ENCODE results near the gene ENO2. TPM values are rescaled to one million over a fixed set of nuclear protein-coding genes. Genes with fewer than 3 reads are reported as not detected.
"Not testable (repeated sequence)": the region's sequence is repeated elsewhere in the genome, so short reads cannot be mapped to it uniquely, and the experiment has no call there.

ENO2 gene
- polyA plus RNA-seq, 1 of the 3 experiments (the other 2 are of a cell fraction): 50.6 TPM

- CTCF ChIA-PET: interaction anchor here (0.9 to 10.9 kb wide), 42 partner anchors 10 to 357 kb away, joined by 3 to 164 read pairs (median 7); partner anchors contain the start of genes CDCA3, COPS7A, ENO2 and GNB3
- 4% methylated on average over 19 of the region's 66 CpGs for WGBS (ENCODE audit: low lambda C conversion rate)
- H3K36me3 ChIP-seq (replicated peaks in 1 of 2; ENCODE audit: control insufficient read depth in 1 of 2, insufficient read depth in 2 of 2, low read length in 1 of 2): peaks cover 20 to 26% of the 10 kb centered on the region in 2 experiments
Observed at GRCh38 chr12:6873094-6874014, 41.0 kb upstream of the ENO2 start, which contains the start of gene SPSB2. Gene SPSB2, minus strand, starts transcription at chr12:6873303. Its CDS starts 402 bp downstream, at chr12:6872901.

DNA sequence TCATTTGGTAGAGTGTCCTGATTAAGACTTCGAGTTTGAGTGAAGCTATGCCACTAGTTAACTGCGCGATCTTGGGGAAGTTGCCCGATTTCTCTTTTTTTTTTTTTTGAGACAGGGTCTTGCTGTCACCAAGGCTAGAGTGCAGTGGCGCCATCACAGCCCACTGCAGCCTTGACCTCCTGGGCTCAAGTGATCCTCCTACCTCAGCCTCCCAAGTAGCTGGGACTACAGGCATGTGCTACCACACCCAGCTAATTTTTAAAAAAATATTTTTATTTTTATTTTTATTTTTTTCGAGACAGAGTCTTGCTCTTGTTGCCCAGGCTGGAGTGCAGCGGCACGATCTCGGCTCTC, 40.4 kb upstream of the ENO2 start:
- Histone ChIP-seq H3K4me1 (ENCODE audit: control insufficient read depth in 1 of 2, insufficient read depth in 2 of 2, low read depth in 1 of 2, low read length in 1 of 2) (peaks cover 29 to 32% of the 10 kb centered on the region in 2 experiments), H4K20me1 (ENCODE audit: insufficient read depth) (peaks cover 33% of the 10 kb centered on the region), H3K27ac (ENCODE audit: low read depth in 2 of 2, low read length in 1 of 2) (peak overlapping the region; percentile 69 to 73), H2AFZ (ENCODE audit: low read depth) (peak overlapping the region; percentile 42), H3F3A (replicated peaks; ENCODE audit: insufficient read depth) (peaks cover 35% of the 10 kb centered on the region), H3K79me2 (ENCODE audit: insufficient read depth) (peaks cover 57% of the 10 kb centered on the region), H3K4me2 (peak overlapping the region; percentile 100), H3K4me3 (ENCODE audit: low read depth in 2 of 2, low read length in 1 of 2) (peak overlapping the region; percentile 64 to 91), H3K36me3 (replicated peaks in 1 of 2; ENCODE audit: control insufficient read depth in 1 of 2, insufficient read depth in 2 of 2, low read length in 1 of 2) (peaks cover 19 to 26% of the 10 kb centered on the region in 2 experiments), H3K9ac (peak overlapping the region; percentile 89)
- CTCF ChIA-PET: interaction anchor here (1.2 to 7.5 kb wide), 6 partner anchors 9 to 65 kb away, joined by 3 to 85 read pairs (median 33); partner anchors contain the start of genes LRRC23 and P3H3
- DNase-seq; H3K9me3 ChIP-seq; H3K27me3 ChIP-seq (ENCODE audit: insufficient read depth); H3K9me2 ChIP-seq: not testable (repeated sequence)
- WGBS (ENCODE audit: low lambda C conversion rate): 65% methylated on average over 9 of the region's 9 CpGs
- POLR2A ChIA-PET: interaction anchor here (1.2 to 4.0 kb wide), 4 partner anchors 11 to 108 kb away, joined by 3 to 45 read pairs (median 16); partner anchors contain the start of genes CDCA3, PTMS and USP5

More at GRCh38 chr12:6873094-6874014, 41.0 kb upstream of the ENO2 start, which contains the start of gene SPSB2:
- Histone ChIP-seq H3K27me3 (ENCODE audit: insufficient read depth) (no peaks in the 10 kb centered on the region), H3K4me1 (ENCODE audit: control insufficient read depth in 1 of 2, insufficient read depth in 2 of 2, low read depth in 1 of 2, low read length in 1 of 2) (peaks cover 30 to 39% of the 10 kb centered on the region in 2 experiments), H3K9me3 (no peaks in the 10 kb centered on the region), H3K79me2 (ENCODE audit: insufficient read depth) (peaks cover 64% of the 10 kb centered on the region), H3K4me2 (peak within 1 kb of the TSS; percentile 100), H3K27ac (ENCODE audit: low read depth in 2 of 2, low read length in 1 of 2) (peak within 1 kb of the TSS; percentile 69 to 84), H2AFZ (ENCODE audit: low read depth) (peak within 1 kb of the TSS; percentile 42), H3K4me3 (ENCODE audit: low read depth in 2 of 2, low read length in 1 of 2) (peak within 1 kb of the TSS; percentile 64 to 91), H4K20me1 (ENCODE audit: insufficient read depth) (peaks cover 39% of the 10 kb centered on the region), H3F3A (replicated peaks; ENCODE audit: insufficient read depth) (peaks cover 38% of the 10 kb centered on the region), H3K9ac (peak within 1 kb of the TSS; percentile 89), H3K9me2 (no peaks in the 10 kb centered on the region)
- TF ChIP-seq, protein P1, sequence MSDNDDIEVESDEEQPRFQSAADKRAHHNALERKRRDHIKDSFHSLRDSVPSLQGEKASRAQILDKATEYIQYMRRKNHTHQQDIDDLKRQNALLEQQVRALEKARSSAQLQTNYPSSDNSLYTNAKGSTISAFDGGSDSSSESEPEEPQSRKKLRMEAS (IDR thresholded peaks at IDR 0.05; ENCODE audit: low read depth): peak; percentile 36; the same call in 1 of the 2 replicates
- TF ChIP-seq TAF1 (IDR thresholded peaks at IDR 0.05; ENCODE audit: borderline replicate concordance, low read depth, low read length) (peak; percentile 76), PBX3 (IDR thresholded peaks at IDR 0.05) (no peak), CHD2 (IDR thresholded peaks at IDR 0.05; ENCODE audit: low read length, partially characterized antibody) (peak; percentile 62), POLR2AphosphoS5 (IDR thresholded peaks at IDR 0.05; ENCODE audit: low read depth, low read length) (peak; percentile 76), TEAD4 (IDR thresholded peaks at IDR 0.05; ENCODE audit: borderline replicate concordance, insufficient read depth) (no peak), GABPA (IDR thresholded peaks at IDR 0.05; ENCODE audit: low read depth) (peak; percentile 69), ELF1 (IDR thresholded peaks at IDR 0.05) (peak; percentile 58; the same call in 1 of the 2 replicates), SIN3A (IDR thresholded peaks at IDR 0.05; ENCODE audit: borderline replicate concordance, low read depth, low read length) (peak; percentile 49; the same call in 1 of the 2 replicates), EZH2phosphoT487 (IDR thresholded peaks at IDR 0.05; ENCODE audit: borderline replicate concordance, low read depth) (no peak), EP300 (IDR thresholded peaks at IDR 0.05; ENCODE audit: borderline replicate concordance in 1 of 2, low read depth in 1 of 2, low read length in 1 of 2) (0 out of 4 replicates have a peak, but pooled peaks of 1 of the 2 experiments have one; percentile 30)
- peak; percentile 97 for DNase-seq
- POLR2A ChIA-PET: interaction anchor here (0.6 to 4.0 kb wide), 22 partner anchors 8 to 269 kb away, joined by 3 to 45 read pairs (median 4); partner anchors contain the start of genes C12orf57, CDCA3, COPS7A and ENO2

DNA sequence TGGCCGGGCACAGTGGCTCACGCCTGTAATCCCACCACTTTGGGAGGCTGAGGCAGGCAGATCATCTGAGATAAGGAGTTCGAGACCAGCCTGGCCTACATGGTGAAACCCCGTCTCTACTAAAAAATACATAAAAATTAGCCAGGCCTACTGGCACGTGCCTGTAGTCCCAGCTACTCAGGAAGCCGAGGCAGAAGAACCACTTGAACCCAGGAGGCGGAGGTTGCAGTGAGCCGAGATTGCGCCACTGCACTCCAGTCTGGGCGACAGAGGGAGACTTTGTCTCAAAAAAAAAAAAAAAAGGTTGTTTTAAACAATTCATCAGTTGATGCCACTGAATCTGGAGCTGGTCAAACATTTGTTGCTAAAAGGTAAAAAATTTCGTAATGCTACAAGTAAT, 34.6 kb upstream of the ENO2 start:
- WGBS (ENCODE audit: low lambda C conversion rate): 96% methylated on average over 11 of the region's 11 CpGs
- H3K79me2 ChIP-seq (ENCODE audit: insufficient read depth): peaks cover 12% of the 10 kb centered on the region; the same call in 1 of the 2 replicates
- H3K9ac ChIP-seq; H3K36me3 ChIP-seq (replicated peaks in 1 of 2; ENCODE audit: control insufficient read depth in 1 of 2, insufficient read depth in 2 of 2, low read length in 1 of 2); H3K9me2 ChIP-seq; H3K27ac ChIP-seq (ENCODE audit: low read depth in 2 of 2, low read length in 1 of 2); H2AFZ ChIP-seq (ENCODE audit: low read depth); POLR2A ChIA-PET; H3F3A ChIP-seq (replicated peaks; ENCODE audit: insufficient read depth); H3K27me3 ChIP-seq (ENCODE audit: insufficient read depth); H3K4me3 ChIP-seq (ENCODE audit: low read depth in 2 of 2, low read length in 1 of 2); H3K4me1 ChIP-seq (ENCODE audit: control insufficient read depth in 1 of 2, insufficient read depth in 2 of 2, low read depth in 1 of 2, low read length in 1 of 2); H3K9me3 ChIP-seq; H3K4me2 ChIP-seq; DNase-seq; H4K20me1 ChIP-seq (ENCODE audit: insufficient read depth): not testable (repeated sequence)
- CTCF ChIA-PET: interaction anchor here (1.0 to 2.5 kb wide), 2 partner anchors 11 to 34 kb away, joined by 3 to 9 read pairs; no protein-coding TSS in a partner anchor

All from SK-N-SH (cell line).